NOMO-1 treated with dmso at 0.1 percent for 144 hours (cell line): Measurements from ENCODE around the gene MASP2.
"Not testable (repeated sequence)": the region's sequence is repeated elsewhere in the genome, so short reads cannot be mapped to it uniquely, and the experiment has no call there.

ENCODE experiments used
- DNase-seq: peaks from one replicate; lab custom pipeline; 2025; ENCODE audit not compliant: unreplicated experiment; lab: John Stamatoyannopoulos, UW

MASP2 gene

DNA sequence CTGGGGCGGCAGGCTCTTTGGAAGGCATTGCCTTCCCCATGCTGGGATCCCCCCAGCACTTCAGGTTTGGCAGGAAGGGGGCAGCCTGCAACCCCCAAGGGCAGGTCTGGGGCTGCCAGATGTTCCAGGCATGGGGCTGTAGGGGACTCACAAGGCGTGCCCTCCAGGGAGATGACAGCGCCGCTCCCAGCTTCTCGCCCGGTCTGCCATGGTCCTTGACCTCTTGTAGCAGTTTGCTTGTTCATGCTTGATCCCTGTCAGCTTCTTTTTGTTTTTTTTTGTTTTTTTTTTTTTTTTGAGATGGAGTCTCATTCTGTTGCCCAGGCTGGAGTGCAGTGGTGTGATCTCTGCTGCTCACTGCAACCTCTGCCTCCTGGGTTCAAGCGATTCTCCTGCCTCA, 56.2 kb downstream of the MASP2 start:
- no peak for DNase-seq

DNA sequence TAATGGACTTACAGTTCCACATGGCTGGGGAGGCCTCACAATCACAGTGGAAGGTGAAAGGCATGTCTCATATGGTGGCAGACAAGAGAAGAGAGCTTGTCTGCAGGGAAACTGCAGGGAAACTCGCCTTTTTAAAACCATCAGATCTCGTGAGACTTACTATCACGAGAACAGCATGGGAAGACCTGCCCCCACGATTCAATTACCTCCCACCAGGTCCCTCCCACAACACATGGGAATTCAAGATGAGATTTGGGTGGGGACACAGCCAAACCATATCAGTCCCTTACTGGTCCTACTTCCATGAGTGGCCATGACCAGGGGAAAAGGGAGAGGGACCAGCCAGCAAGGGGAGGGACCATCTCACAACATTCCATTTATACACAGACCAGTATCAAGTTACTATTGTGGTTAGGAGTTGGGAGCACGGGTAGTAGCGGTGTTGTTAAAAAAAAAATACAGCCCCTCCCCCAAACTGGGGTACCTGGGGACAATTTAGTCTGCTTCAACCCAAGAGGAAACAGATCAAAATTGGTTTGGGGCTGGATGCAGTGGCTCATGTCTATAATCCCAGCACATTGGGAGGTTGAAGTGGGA, 57.0 kb downstream of the MASP2 start:
- DNase-seq = not testable (repeated sequence)

DNA sequence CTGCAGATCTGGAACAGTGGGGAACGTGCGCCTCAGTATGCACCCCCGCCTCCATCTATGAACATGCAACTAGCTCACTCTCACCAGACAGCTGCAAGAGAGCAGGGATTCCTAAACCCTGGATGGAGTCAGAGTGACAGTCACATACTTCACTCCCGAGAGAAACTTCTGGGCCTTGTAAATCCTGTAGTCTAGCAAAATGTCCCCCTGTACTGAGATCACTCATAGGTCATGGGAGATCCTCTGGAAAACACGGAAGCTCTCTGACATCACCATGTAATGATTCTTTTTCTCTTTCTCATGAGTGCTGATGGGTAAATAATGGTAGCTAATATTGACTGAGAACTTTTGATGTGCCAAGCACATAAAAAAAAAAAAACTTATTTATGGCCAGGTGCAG, 57.9 kb downstream of the MASP2 start:
- no peak for DNase-seq

DNA sequence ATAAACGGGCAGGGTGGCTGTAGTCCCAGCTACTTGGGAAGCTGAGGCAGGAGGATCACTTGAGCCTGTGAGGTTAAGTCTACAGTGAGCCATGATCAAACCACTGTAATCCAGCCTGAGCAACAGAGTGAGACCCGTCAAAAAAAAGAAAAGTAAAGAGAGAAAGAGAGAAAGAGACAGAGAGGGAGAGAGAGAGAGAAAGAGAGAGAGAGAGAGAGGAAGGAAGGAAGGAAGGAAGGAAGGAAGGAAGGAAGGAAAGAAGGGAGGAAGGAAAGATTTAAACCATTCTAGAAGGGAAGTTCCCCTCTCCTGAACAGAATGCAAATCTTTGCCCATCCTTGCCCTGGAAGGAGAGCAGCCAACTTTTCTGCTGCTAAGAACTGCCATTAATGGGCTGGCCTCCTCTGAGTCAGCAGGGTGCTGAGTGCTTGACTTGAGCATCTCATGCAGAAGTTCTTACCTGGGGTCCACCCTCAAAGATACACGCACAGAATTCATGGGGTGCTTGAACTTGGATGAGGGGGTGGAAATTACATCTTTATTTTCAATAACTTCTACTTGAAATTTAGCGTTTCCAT, 59.1 kb downstream of the MASP2 start:
- DNase-seq = no peak

DNA sequence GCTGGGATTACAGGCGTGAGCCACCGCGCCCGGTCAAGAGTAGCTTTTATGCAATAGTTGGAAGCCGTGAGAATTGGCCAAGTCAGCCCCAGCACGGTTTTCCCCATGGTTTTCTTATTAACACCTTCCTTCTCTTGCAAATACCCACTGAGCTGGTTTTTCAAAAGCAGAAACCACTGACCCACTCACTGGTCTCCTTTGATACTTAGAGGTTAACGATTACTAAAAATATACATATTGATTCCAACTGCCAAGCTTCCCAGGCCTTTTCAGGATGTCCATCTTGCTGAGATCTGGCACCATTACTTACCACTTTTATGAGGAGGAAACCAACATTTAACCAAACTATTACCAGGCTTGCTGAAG, 60.5 kb downstream of the MASP2 start:
- DNase-seq = no peak

DNA sequence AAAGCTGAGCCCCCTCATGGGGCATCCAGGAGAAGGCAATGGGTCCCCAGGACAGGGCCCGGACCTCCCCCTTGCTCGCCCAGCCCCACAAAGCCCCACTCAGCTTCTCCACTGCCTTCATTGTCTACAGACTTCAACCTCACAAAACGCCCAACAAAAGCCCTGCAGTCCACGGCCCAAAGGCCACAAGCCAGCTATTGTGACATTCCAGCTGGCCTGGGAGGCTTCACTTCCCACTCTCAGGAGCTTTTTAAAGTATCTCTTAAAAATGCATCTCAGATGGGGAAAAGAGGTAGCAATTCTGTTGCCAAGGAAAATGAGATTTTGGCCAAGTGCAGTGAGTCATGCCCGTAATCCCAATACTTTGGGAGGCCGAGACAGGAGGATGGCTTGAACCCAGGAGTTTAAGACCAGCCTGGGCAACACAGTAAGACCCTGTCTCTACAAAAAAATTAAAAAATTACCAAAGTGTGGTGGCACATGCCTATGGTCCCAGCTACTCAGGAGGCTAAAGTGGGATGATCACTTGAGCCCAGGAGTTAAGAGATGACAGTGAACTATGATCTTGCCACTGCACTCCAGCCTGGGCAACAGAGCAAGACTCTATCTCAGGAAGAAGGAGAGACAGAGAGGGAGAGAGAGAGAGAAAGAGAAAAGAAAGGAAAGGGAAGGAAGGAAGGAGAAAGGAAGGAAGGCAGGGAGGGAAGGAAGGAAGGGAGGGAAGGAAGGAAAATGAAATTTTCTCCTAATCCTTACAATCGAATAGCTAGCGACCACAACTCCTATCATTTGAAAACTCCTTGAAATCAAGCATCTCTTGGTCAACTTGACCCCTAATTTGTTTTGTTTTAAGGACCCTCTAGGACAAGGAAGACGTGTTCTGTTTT, 66.0 kb downstream of the MASP2 start:
- no peak for DNase-seq

DNA sequence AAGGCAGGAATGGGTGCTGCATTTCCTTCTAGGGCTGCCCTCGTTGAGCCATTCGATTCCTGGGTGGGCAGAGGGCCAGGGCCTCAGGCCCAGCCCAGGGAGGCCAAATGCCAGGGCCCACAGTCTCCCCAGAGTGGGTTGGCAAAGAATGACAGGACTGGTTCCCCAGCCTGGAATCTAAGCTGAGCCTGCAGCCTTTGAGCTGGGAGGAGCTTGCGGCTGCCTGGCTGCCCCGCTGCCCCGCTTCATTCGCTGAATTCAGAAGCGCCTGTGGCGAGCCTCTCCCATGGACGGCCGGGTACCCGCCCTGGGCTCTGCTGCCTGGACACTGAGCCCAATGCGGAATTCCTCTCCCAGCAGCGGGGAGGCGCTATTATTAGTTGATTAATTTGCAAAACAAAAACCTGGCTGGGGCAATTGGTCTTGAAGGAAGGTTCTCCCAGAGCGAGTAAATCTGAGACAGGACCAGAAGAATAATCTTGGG, 66.9 kb downstream of the MASP2 start:
- no peak for DNase-seq

DNA sequence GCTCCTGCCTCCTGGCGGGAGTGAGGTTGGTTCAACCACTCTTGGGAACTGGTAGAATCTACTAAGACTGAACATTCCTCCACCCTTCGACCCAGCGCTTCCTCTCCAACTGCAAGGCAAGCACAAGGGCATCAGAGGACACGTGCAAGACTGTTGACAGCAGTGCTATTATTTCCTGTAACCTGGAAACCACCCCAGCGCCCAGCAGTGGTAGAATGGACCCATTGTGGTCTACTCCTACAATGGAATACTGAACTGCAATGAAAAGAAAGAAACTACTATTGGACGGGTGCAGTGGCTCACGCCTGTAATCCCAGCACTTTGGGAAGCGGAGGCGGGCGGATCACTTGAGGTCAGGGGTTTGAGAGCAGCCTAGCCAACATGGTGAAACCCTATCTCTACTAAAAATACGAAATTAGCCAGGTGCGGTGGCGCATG, 67.5 kb downstream of the MASP2 start:
- no peak for DNase-seq

DNA sequence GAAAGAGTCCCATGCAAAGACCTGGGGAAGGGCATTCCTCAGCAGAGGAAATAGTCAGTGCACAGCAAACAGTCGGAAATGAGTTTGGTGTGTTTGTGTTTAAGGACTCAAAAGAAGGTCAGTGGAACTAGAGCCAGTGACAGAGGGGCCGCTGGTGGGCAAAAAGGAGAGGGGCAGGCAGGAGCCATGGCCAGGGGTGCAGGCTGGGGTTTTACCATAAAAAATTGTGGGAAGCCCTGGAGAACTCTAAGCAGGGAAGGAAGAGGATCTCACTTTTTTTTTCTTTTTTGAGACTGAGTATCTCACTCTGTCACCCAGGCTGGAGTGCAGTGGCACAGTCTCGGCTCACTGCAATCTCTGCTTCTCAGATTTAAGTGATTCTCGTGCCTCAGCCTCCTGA, 68.3 kb downstream of the MASP2 start:
- DNase-seq = no peak
